Mononuclear cell (primary cell): ENCODE results near the gene OR5A1. TPM values are rescaled to one million over a fixed set of nuclear protein-coding genes. Genes with fewer than 3 reads are reported as not detected.

Source experiments
- H3K27me3 ChIP-seq: 2 replicates; pipeline ENCODE4 v1.6.0; 2011; ENCODE audit warnings: low read length, control low read depth; ENCODE audit not compliant: insufficient read depth
- H3K4me1 ChIP-seq: 2 replicates; pipeline ENCODE4 v1.5.1; 2011; ENCODE audit warnings: mild to moderate bottlenecking, low read length, control low read depth; ENCODE audit not compliant: insufficient read depth
- H3K4me3 ChIP-seq: 2 replicates; pipeline ENCODE4 v1.5.1; 2011; ENCODE audit warnings: mild to moderate bottlenecking, low read length, moderate library complexity
- H3K9me3 ChIP-seq: 2 replicates; pipeline ENCODE4 v1.5.1; 2011; ENCODE audit warnings: low read depth, mild to moderate bottlenecking, control low read depth, low read length
- total RNA-seq: library from RNA; depleted of rRNA; stranded (reverse); fragments of >200 nt; gene quantifications from one replicate; pipeline ENCODE4 v1.2.3, GENCODE V29; 2012

OR5A1 gene
- under 0.01 TPM for total RNA-seq

- Histone ChIP-seq H3K4me3 (no peak within 1 kb of the TSS), H3K27me3 (peaks cover 5% of the 10 kb centered on the region), H3K9me3 (no peaks in the 10 kb centered on the region), H3K4me1 (no peaks in the 10 kb centered on the region)
Observed at GRCh38 chr11:59436169-59436568, at the start of gene OR5A1. OR5A1 (plus strand) TSS chr11:59436469; CDS start chr11:59443169, 6,700 bp downstream.

GRCh38 chr11:59394186-59394585 is 42.1 kb upstream of the OR5A1 start:
- Histone ChIP-seq H3K9me3 (no peaks in the 10 kb centered on the region), H3K4me3 (no peak overlapping the region), H3K27me3 (no peaks in the 10 kb centered on the region), H3K4me1 (no peaks in the 10 kb centered on the region)

- Histone ChIP-seq H3K4me1 (no peaks in the 10 kb centered on the region), H3K9me3 (peaks cover 16% of the 10 kb centered on the region), H3K4me3 (no peak overlapping the region), H3K27me3 (no peaks in the 10 kb centered on the region)
Observed at GRCh38 chr11:59400461-59401261, 35.6 kb upstream of the OR5A1 start.

GRCh38 chr11:59401262-59401552 is 35.1 kb upstream of the OR5A1 start:
- Histone ChIP-seq H3K4me3 (no peak overlapping the region), H3K4me1 (no peaks in the 10 kb centered on the region), H3K9me3 (peaks cover 16% of the 10 kb centered on the region), H3K27me3 (no peaks in the 10 kb centered on the region)

- Histone ChIP-seq H3K4me3 (no peak overlapping the region), H3K4me1 (no peaks in the 10 kb centered on the region), H3K27me3 (no peaks in the 10 kb centered on the region), H3K9me3 (peaks cover 16% of the 10 kb centered on the region)
Observed at GRCh38 chr11:59403546-59403945, 32.7 kb upstream of the OR5A1 start.

GRCh38 chr11:59413646-59414045 is 22.6 kb upstream of the OR5A1 start:
- Histone ChIP-seq H3K4me1 (peaks cover 19% of the 10 kb centered on the region), H3K27me3 (peaks cover 6% of the 10 kb centered on the region)

GRCh38 chr11:59415111-59415510 is 21.2 kb upstream of the OR5A1 start:
- peaks cover 17% of the 10 kb centered on the region for H3K9me3 ChIP-seq
- H3K4me3 ChIP-seq, result no peak overlapping the region

More at GRCh38 chr11:59413646-59414045, 22.6 kb upstream of the OR5A1 start:
- H3K9me3 ChIP-seq, result peaks cover 27% of the 10 kb centered on the region
- no peak overlapping the region for H3K4me3 ChIP-seq

GRCh38 chr11:59416613-59417012 is 19.7 kb upstream of the OR5A1 start:
- H3K4me3 ChIP-seq, result no peak overlapping the region
- H3K9me3 ChIP-seq, result peaks cover 4% of the 10 kb centered on the region
- peaks cover 19% of the 10 kb centered on the region for H3K4me1 ChIP-seq
- H3K27me3 ChIP-seq, result peaks cover 6% of the 10 kb centered on the region

More at GRCh38 chr11:59415111-59415510, 21.2 kb upstream of the OR5A1 start:
- Histone ChIP-seq H3K4me1 (peaks cover 19% of the 10 kb centered on the region), H3K27me3 (peaks cover 6% of the 10 kb centered on the region)

- Histone ChIP-seq H3K4me3 (no peak overlapping the region), H3K27me3 (peaks cover 6% of the 10 kb centered on the region), H3K4me1 (peaks cover 19% of the 10 kb centered on the region), H3K9me3 (peaks cover 4% of the 10 kb centered on the region)
Observed at GRCh38 chr11:59417023-59417422, 19.2 kb upstream of the OR5A1 start.

- Histone ChIP-seq H3K4me1 (peaks cover 16% of the 10 kb centered on the region), H3K27me3 (peaks cover 4% of the 10 kb centered on the region), H3K9me3 (no peaks in the 10 kb centered on the region), H3K4me3 (no peak overlapping the region)
Observed at GRCh38 chr11:59418156-59418555, 18.1 kb upstream of the OR5A1 start.

GRCh38 chr11:59423835-59424234 is 12.4 kb upstream of the OR5A1 start:
- Histone ChIP-seq H3K4me3 (no peak overlapping the region), H3K27me3 (no peaks in the 10 kb centered on the region)

GRCh38 chr11:59425131-59425530 is 11.1 kb upstream of the OR5A1 start:
- Histone ChIP-seq H3K4me3 (no peak overlapping the region), H3K4me1 (no peaks in the 10 kb centered on the region), H3K27me3 (no peaks in the 10 kb centered on the region), H3K9me3 (no peaks in the 10 kb centered on the region)

More at GRCh38 chr11:59423835-59424234, 12.4 kb upstream of the OR5A1 start:
- Histone ChIP-seq H3K4me1 (no peaks in the 10 kb centered on the region), H3K9me3 (no peaks in the 10 kb centered on the region)

GRCh38 chr11:59426361-59427067 is 9.8 kb upstream of the OR5A1 start, which contains the start of gene OR5A2:
OR5A2 (minus strand) TSS chr11:59426413; CDS start chr11:59422953, 3,460 bp downstream.
- no peaks in the 10 kb centered on the region for H3K4me1 ChIP-seq
- H3K27me3 ChIP-seq, result peaks cover under 1% of the 10 kb centered on the region
- H3K4me3 ChIP-seq, result no peak within 1 kb of the TSS
- H3K9me3 ChIP-seq, result no peaks in the 10 kb centered on the region

GRCh38 chr11:59427068-59427382 is 9.2 kb upstream of the OR5A1 start:
- H3K4me3 ChIP-seq, result no peak overlapping the region
- no peaks in the 10 kb centered on the region for H3K9me3 ChIP-seq
- peaks cover 3% of the 10 kb centered on the region for H3K27me3 ChIP-seq
- no peaks in the 10 kb centered on the region for H3K4me1 ChIP-seq

GRCh38 chr11:59429924-59430516 is 6.2 kb upstream of the OR5A1 start:
- peaks cover 5% of the 10 kb centered on the region for H3K27me3 ChIP-seq

More at GRCh38 chr11:59429924-59430516, 6.2 kb upstream of the OR5A1 start:
- Histone ChIP-seq H3K4me1 (no peaks in the 10 kb centered on the region), H3K4me3 (no peak overlapping the region), H3K9me3 (no peaks in the 10 kb centered on the region)
